ENCODE measurements around the gene EEF1A2.

Gene EEF1A2

DNA sequence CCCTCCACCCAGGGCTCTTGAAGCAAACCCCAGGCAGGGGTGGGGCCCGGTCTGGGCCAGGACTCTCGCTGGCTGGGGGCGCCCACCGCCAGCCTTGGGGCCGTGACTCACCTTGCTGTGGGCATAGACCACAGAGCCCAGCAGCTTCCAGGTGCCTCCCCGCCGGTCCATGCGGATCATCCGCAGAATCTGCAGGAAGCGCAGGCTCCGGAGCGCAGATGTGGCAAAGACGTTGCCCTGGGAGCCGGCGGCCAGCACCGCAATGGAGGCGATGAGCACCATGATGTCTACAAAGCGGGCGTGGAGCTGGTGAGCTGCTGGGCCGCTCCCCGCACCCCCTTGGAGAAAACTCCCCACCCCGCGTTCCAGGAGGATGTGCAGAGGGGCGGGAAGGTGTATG lies 54.3 kb downstream of the EEF1A2 start:
- Mint-ChIP-seq H3K27me3 (peaks cover 16% of the 10 kb centered on the region), H3K27ac (no peak overlapping the region), H3K36me3 (ENCODE audit: low read depth) (no peaks in the 10 kb centered on the region), H3K4me3 (no peak overlapping the region), H3K9me3 (no peaks in the 10 kb centered on the region), H3K4me1 (ENCODE audit: low read depth) (peaks cover 14% of the 10 kb centered on the region)
- no peak for DNase-seq

DNA sequence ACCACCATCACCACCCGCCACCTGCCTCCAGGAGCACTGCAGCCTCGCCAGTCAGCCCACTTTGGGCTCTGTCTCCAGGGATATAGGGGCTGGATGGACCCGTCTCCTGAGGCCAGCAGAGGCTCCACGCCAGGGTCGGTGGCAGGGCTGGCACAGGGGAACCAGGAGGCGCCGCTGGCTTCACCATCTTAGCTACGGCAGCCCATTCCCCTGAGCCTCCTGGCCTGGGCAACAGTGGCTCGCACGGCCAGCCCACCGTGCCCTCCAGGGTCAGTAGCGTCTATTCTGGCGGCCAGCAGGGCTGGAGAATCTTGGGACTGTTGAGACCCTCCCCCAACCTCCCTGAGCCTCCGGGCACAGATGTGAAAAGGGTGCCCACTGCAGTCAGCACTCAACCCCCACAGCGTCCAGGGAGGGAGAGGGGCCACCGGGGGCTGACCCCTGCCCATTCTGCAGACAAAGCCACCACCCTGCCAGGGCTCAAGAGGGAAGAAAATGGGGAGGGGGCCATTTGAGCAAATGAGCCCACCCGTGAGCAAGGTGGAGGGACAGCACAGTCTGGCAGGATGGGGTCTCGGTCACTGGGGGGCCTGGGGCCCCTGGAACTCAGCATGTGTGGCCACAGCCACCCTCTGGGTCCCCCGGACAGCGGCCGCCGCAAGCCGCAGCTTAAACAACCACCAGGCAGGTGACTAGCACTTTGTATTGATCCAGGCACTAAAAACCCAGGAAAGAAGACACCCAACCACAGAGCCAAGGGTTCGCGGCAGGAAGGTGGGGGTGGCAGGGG lies 55.1 kb downstream of the EEF1A2 start:
- H3K4me3 Mint-ChIP-seq = no peak overlapping the region
- H3K27me3 Mint-ChIP-seq = peaks cover 17% of the 10 kb centered on the region
- H3K27ac Mint-ChIP-seq = peak overlapping the region; percentile 55
- H3K4me1 Mint-ChIP-seq (ENCODE audit: low read depth) = peaks cover 14% of the 10 kb centered on the region
- H3K36me3 Mint-ChIP-seq (ENCODE audit: low read depth) = no peaks in the 10 kb centered on the region
- no peak for DNase-seq
- H3K9me3 Mint-ChIP-seq = no peaks in the 10 kb centered on the region

GRCh38 chr20:63442100-63442493 lies 56.8 kb downstream of the EEF1A2 start:
- peak; percentile 74 for DNase-seq
- Mint-ChIP-seq H3K4me3 (no peak overlapping the region), H3K9me3 (no peaks in the 10 kb centered on the region), H3K4me1 (ENCODE audit: low read depth) (peaks cover 14% of the 10 kb centered on the region), H3K27me3 (peaks cover 12% of the 10 kb centered on the region), H3K36me3 (ENCODE audit: low read depth) (no peaks in the 10 kb centered on the region), H3K27ac (no peak overlapping the region)

GRCh38 chr20:63441136-63442099 lies 57.5 kb downstream of the EEF1A2 start:
- peak overlapping the region; percentile 35 for H3K27ac Mint-ChIP-seq
- peak overlapping the region; percentile 3 for H3K4me3 Mint-ChIP-seq
- H3K9me3 Mint-ChIP-seq = no peaks in the 10 kb centered on the region

DNA sequence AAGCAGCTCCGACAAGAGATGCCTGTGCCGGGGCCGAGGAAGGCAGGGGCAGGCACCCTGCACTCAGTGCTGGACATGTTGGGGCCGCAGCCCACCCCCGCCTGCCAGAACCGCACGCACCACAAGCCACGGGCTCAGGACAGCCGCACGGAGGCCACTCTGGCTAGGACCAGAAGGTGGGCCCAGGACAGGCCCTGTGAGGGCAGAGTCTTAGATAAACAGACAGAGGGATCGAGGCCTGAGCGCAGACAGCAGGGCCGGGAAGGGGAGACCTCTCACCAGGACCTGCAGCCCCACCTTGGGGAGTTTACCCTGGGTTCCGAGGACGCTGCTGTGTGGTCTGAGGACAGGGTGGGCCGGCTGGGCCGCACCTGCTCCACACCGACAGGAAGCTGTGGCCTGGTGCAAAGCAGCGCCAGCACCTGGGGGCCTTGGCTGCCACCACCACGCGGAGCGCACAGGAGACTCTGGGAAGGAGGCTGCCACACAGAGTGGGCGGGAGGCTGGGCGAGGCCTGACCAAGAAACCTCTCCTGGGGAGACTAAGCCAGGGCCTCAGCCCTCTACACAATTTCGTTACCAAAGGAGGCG lies 58.4 kb downstream of the EEF1A2 start:
- H3K36me3 Mint-ChIP-seq (ENCODE audit: low read depth) = no peaks in the 10 kb centered on the region
- DNase-seq = no peak
- no peaks in the 10 kb centered on the region for H3K9me3 Mint-ChIP-seq
- peaks cover 15% of the 10 kb centered on the region for H3K27me3 Mint-ChIP-seq
- H3K27ac Mint-ChIP-seq = no peak overlapping the region
- no peak overlapping the region for H3K4me3 Mint-ChIP-seq
- peaks cover 14% of the 10 kb centered on the region for H3K4me1 Mint-ChIP-seq (ENCODE audit: low read depth)

More at GRCh38 chr20:63441136-63442099, 57.5 kb downstream of the EEF1A2 start:
- DNase-seq = peak; percentile 43
- H3K36me3 Mint-ChIP-seq (ENCODE audit: low read depth) = no peaks in the 10 kb centered on the region
- H3K27me3 Mint-ChIP-seq = peaks cover 11% of the 10 kb centered on the region
- H3K4me1 Mint-ChIP-seq (ENCODE audit: low read depth) = peaks cover 14% of the 10 kb centered on the region

- Mint-ChIP-seq H3K27ac (no peak overlapping the region), H3K9me3 (no peaks in the 10 kb centered on the region), H3K27me3 (peaks cover 18% of the 10 kb centered on the region), H3K4me3 (no peak overlapping the region), H3K4me1 (ENCODE audit: low read depth) (peaks cover 15% of the 10 kb centered on the region), H3K36me3 (ENCODE audit: low read depth) (no peaks in the 10 kb centered on the region)
- DNase-seq = no peak
Observed at GRCh38 chr20:63439866-63440265, 59.0 kb downstream of the EEF1A2 start.

DNA sequence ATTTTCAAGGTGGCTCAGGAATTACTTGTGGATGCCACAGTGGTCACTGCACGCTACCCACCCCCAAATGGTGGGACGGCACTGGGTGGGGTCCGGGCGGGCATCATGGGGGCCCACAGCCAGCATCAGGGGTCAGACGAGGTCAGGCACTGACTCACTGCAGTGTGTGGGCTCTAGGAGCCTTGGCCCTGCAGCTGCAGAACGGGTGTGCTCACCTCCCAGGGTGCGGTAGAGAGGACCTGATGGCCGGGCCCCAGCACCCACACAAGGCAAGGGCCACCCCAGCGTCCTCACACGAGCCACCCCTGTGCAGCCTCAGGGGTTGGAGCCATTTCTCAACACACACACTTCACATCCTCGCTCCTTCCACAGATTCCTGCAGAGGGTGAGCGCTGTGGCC lies 60.8 kb downstream of the EEF1A2 start:
- Mint-ChIP-seq H3K4me3 (no peak overlapping the region), H3K36me3 (ENCODE audit: low read depth) (no peaks in the 10 kb centered on the region), H3K4me1 (ENCODE audit: low read depth) (peaks cover 20% of the 10 kb centered on the region), H3K27ac (no peak overlapping the region), H3K9me3 (no peaks in the 10 kb centered on the region), H3K27me3 (peaks cover 21% of the 10 kb centered on the region)
- DNase-seq = no peak

Measured in activated T-cell treated with anti-CD3 and anti-CD28 coated beads, Interleukin-2, amount 50 U/mL, for 24 hours (primary cell).